Upper lobe of left lung (tissue), 6 donors: ENCODE results near the gene CCP110. TPM values are rescaled to one million over a fixed set of nuclear protein-coding genes. Genes with fewer than 3 reads are reported as not detected.
"Not testable (repeated sequence)": the region's sequence is repeated elsewhere in the genome, so short reads cannot be mapped to it uniquely, and the experiment has no call there.

ENCODE experiments used
- ATAC-seq, 2 donors: fragments of 200-7000 bp; cut with Tn5 transposase; one replicate each; pipeline ENCODE4 v1.9.1; 2022; ENCODE audit warnings: mild to moderate bottlenecking in 2 of 2, moderate library complexity in 2 of 2; ENCODE audit not compliant: low FRiP score in 2 of 2
- DNase-seq, 2 donors: peaks; one replicate each; pipeline ENCODE4 v3.0.0-alpha.2; 2019 to 2020
- H3K27ac ChIP-seq, 4 donors: fragments of 200-600 bp; sonication (generic); one replicate each; pipeline ENCODE4 v1.5.1; 2016 to 2019
- H3K27me3 ChIP-seq, 4 donors: fragments of 200-600 bp; sonication (generic); one replicate each; pipeline ENCODE4 v1.5.1; 2017 to 2019
- H3K36me3 ChIP-seq, 4 donors: fragments of 200-600 bp; sonication (generic); one replicate each; pipeline ENCODE4 v1.5.1; 2016 to 2019
- H3K4me1 ChIP-seq, 4 donors: fragments of 200-600 bp; sonication (generic); one replicate each; pipeline ENCODE4 v1.5.1; 2018 to 2019
- H3K4me3 ChIP-seq, 4 donors: fragments of 200-600 bp; sonication (generic); one replicate each; pipeline ENCODE4 v1.5.1; 2017 to 2019; ENCODE audit warnings: mild to moderate bottlenecking in 2 of 4, moderate library complexity in 1 of 4
- H3K9me3 ChIP-seq, 4 donors: fragments of 200-600 bp; sonication (generic); one replicate each; pipeline ENCODE4 v1.5.1; 2018 to 2019
- CTCF ChIP-seq, 6 experiments: fragments of 450-650 bp in 4 of 6; fragments of 200-600 bp in 2 of 6; sonication (generic) in 2 of 6; IDR thresholded peaks; one replicate each; pipeline ENCODE4 v1.5.1; 2016 to 2019; ENCODE audit warnings: antibody characterized with exemption in 6 of 6
- EP300 ChIP-seq, 4 donors: sonication (generic); formaldehyde crosslinking; IDR thresholded peaks; one replicate each; pipeline ENCODE4 v1.5.1; 2017; ENCODE audit warnings: antibody characterized with exemption in 4 of 4, control low read depth in 2 of 4
- POLR2A ChIP-seq, 4 donors: fragments of 450-650 bp; IDR thresholded peaks; one replicate each; pipeline ENCODE4 v1.5.1; 2016 to 2017; ENCODE audit warnings: antibody characterized with exemption in 4 of 4, mild to moderate bottlenecking in 2 of 4
- POLR2AphosphoS5 ChIP-seq, 2 donors: sonication (generic); formaldehyde crosslinking; IDR thresholded peaks; one replicate each; pipeline ENCODE4 v1.5.1; 2017; ENCODE audit warnings: antibody characterized with exemption in 2 of 2
- whole genome bisulfite sequencing, 2 donors: methylation state at CpG; one replicate each; pipeline ENCODE4 v1.1.5; 2017 to 2018; 5-methylcytosine and 5-hydroxymethylcytosine counted together
- total RNA-seq, 6 donors: library from RNA; depleted of rRNA in 4 of 6; stranded (reverse); fragments of >200 nt in 4 of 6; gene quantifications; one replicate each; pipeline versions ENCODE4 v1.1.0 to v1.2.1, GENCODE V29; 2016 to 2021
- donor health status: DM: no; HTN: no; CAD: no; lungs with moderate emphysema.
- donor health status: DM: no; HTN: yes; CAD: no; lungs with severe emphysema.

The CCP110 gene
- total RNA-seq, 6 donors from 2014 or later = 9.1 to 55.3 (median 16.1) TPM

GRCh38 chr16:19542138-19542821 lies 18.5 kb downstream of the CCP110 start:
- Histone ChIP-seq H3K4me3 (no peak overlapping the region), H3K27me3 (no peaks in the 10 kb centered on the region), H3K4me1 (no peaks in the 10 kb centered on the region), H3K9me3 (no peaks in the 10 kb centered on the region), H3K36me3 (peaks cover 0 to 94% (median 16%) of the 10 kb centered on the region in 4 donors), H3K27ac (no peak overlapping the region)
- ATAC-seq (no peak), DNase-seq (no peak)
- TF ChIP-seq CTCF (IDR thresholded peaks at IDR 0.05) (no peak), POLR2AphosphoS5 (IDR thresholded peaks at IDR 0.05) (no peak), POLR2A (IDR thresholded peaks at IDR 0.05) (no peak), EP300 (IDR thresholded peaks at IDR 0.05) (no peak)
- 76 to 78% methylated on average over 3 of the region's 3 CpGs for WGBS, 2 donors

GRCh38 chr16:19543278-19543996 lies 19.7 kb downstream of the CCP110 start:
- 62 to 78% methylated on average over 10 of the region's 10 CpGs for whole genome bisulfite sequencing, 2 donors
- not testable (repeated sequence) for H3K4me1 ChIP-seq, ATAC-seq

GRCh38 chr16:19548144-19548543 lies 24.4 kb downstream of the CCP110 start:
- H3K36me3 ChIP-seq = peaks cover 4 to 67% (median 16%) of the 10 kb centered on the region in 4 donors
- TF ChIP-seq EP300 (IDR thresholded peaks at IDR 0.05) = no peak
- no peak for TF ChIP-seq POLR2A (IDR thresholded peaks at IDR 0.05)
- no peak for TF ChIP-seq CTCF (IDR thresholded peaks at IDR 0.05)
- no peak for TF ChIP-seq POLR2AphosphoS5 (IDR thresholded peaks at IDR 0.05)

More at GRCh38 chr16:19543278-19543996, 19.7 kb downstream of the CCP110 start:
- H3K4me3 ChIP-seq, H3K27ac ChIP-seq, H3K9me3 ChIP-seq, H3K27me3 ChIP-seq, DNase-seq: not testable (repeated sequence)
- peaks cover 4 to 94% (median 15%) of the 10 kb centered on the region in 4 donors for H3K36me3 ChIP-seq

GRCh38 chr16:19549673-19550072 lies 25.9 kb downstream of the CCP110 start:
- Histone ChIP-seq H3K27ac (no peak overlapping the region), H3K4me3 (no peak overlapping the region), H3K27me3 (no peaks in the 10 kb centered on the region), H3K36me3 (peaks cover 4 to 51% (median 12%) of the 10 kb centered on the region in 4 donors), H3K9me3 (no peaks in the 10 kb centered on the region), H3K4me1 (peaks cover 4 to 6% (median 5%) of the 10 kb centered on the region in 4 donors)
- ATAC-seq (no peak), DNase-seq (no peak)
- TF ChIP-seq POLR2A (IDR thresholded peaks at IDR 0.05) (no peak), POLR2AphosphoS5 (IDR thresholded peaks at IDR 0.05) (no peak), EP300 (IDR thresholded peaks at IDR 0.05) (no peak), CTCF (IDR thresholded peaks at IDR 0.05) (no peak)

More at GRCh38 chr16:19548144-19548543, 24.4 kb downstream of the CCP110 start:
- WGBS, 2 donors = 93 to 95% methylated on average over 3 of the region's 3 CpGs
- DNase-seq (no peak), ATAC-seq (no peak)
- Histone ChIP-seq H3K27me3 (no peaks in the 10 kb centered on the region), H3K4me1 (no peaks in the 10 kb centered on the region), H3K9me3 (no peaks in the 10 kb centered on the region), H3K4me3 (no peak overlapping the region), H3K27ac (no peak overlapping the region)

GRCh38 chr16:19555186-19555937 lies 31.6 kb downstream of the CCP110 start, which contains the start of gene VPS35L:
VPS35L (plus strand) TSS chr16:19555703; CDS start chr16:19555730, 27 bp downstream.
- WGBS, 2 donors = 0% methylated on average over 27 to 51 of the region's 53 CpGs
- Histone ChIP-seq H3K4me1 (peaks cover 15 to 27% (median 17%) of the 10 kb centered on the region in 4 donors), H3K27ac (peak within 1 kb of the TSS; percentile 83 to 92 (median 88))

More at GRCh38 chr16:19555186-19555937, 31.6 kb downstream of the CCP110 start, which contains the start of gene VPS35L:
- no peaks in the 10 kb centered on the region for H3K9me3 ChIP-seq
- peak within 1 kb of the TSS; percentile 69 to 89 (median 86) for H3K4me3 ChIP-seq
- H3K36me3 ChIP-seq = peaks cover 0 to 4% (median 0%) of the 10 kb centered on the region in 4 donors
- TF ChIP-seq CTCF (IDR thresholded peaks at IDR 0.05) (peak; percentile 59 to 89 (median 78)), EP300 (IDR thresholded peaks at IDR 0.05) (no peak), POLR2AphosphoS5 (IDR thresholded peaks at IDR 0.05) (peak; percentile 68 to 75), POLR2A (IDR thresholded peaks at IDR 0.05) (peak in 2 of 4 donors; percentile 16 to 62)
- no peaks in the 10 kb centered on the region for H3K27me3 ChIP-seq
- DNase-seq (peak; percentile 97 to 98), ATAC-seq (peak; percentile 99 to 100)
